Measurements from ENCODE around the gene VPS39. TPM values are rescaled to one million over a fixed set of nuclear protein-coding genes. Genes with fewer than 3 reads are reported as not detected.

VPS39 gene
- total and polyA plus RNA-seq, 2 of the 8 experiments (the other 6 are each of a cell fraction or from before 2014, with no cell fraction given) = 34.4 to 36.6 TPM

DNA sequence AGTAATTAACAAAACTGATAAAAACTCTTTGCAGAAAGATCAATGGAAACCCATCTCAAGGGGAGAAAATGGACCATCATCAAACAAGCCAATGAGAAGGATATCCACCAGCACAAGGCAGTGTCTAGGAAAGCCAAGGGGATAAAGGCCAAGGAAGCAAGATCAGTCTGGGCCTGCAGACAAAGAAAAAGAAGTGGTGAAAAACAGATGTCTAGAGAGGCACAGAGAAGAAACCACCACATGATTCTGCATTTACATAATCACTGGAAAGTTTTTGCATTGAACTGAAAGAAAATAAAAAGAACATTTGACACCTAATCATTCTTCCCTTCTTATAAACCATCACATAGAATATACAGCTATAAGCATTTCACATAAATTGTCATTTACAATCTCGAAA lies 23.0 kb upstream of the VPS39 start:
- Histone ChIP-seq H2BK5ac (ENCODE audit: low read depth, low read length) (no peak overlapping the region), H3K14ac (ENCODE audit: insufficient read length) (no peak overlapping the region), H3K4ac (replicated peaks; ENCODE audit: insufficient read length, low read depth, low read length) (no peak overlapping the region), H3K9ac (replicated peaks in 1 of 4; ENCODE audit: extremely low read depth in 1 of 4, low read depth in 3 of 4, low read length in 3 of 4) (no peak overlapping the region), H2AFZ (ENCODE audit: low read length) (no peak overlapping the region), H3K4me2 (ENCODE audit: insufficient read depth in 1 of 2, low read depth in 2 of 2, low read length in 2 of 2) (no peak overlapping the region), H3K4me3 (ENCODE audit: extremely low read depth in 1 of 4, insufficient read depth in 2 of 4, low read depth in 3 of 4, low read length in 4 of 4) (no peak overlapping the region), H2BK120ac (replicated peaks; ENCODE audit: low read depth, low read length) (no peak overlapping the region), H3K23me2 (ENCODE audit: low read depth, low read length) (no peaks in the 10 kb centered on the region; the same call in 1 of the 2 replicates), H3K27ac (ENCODE audit: low read depth, low read length) (no peak overlapping the region), H4K91ac (replicated peaks; ENCODE audit: insufficient read length, low read length) (no peak overlapping the region), H3K4me1 (replicated peaks in 1 of 4; ENCODE audit: control insufficient read depth in 3 of 4, insufficient read depth in 4 of 4, low read length in 3 of 4) (no peaks in the 10 kb centered on the region), H2BK12ac (ENCODE audit: low read depth, low read length) (no peak overlapping the region), H3K79me2 (ENCODE audit: control insufficient read depth in 1 of 2, insufficient read depth in 2 of 2, low read length in 2 of 2) (no peaks in the 10 kb centered on the region), H3K9me3 (ENCODE audit: insufficient read depth in 2 of 2, low read depth in 1 of 2, low read length in 1 of 2) (no peaks in the 10 kb centered on the region), H3K36me3 (ENCODE audit: control insufficient read depth in 2 of 4, insufficient read depth in 4 of 4, low read length in 3 of 4) (peaks cover 5 to 42% (median 17%) of the 10 kb centered on the region in 4 experiments; a peak in 7 of 8 replicates), H3K27me3 (replicated peaks in 1 of 4; ENCODE audit: control insufficient read depth in 3 of 4, extremely low read depth in 1 of 4, insufficient read depth in 3 of 4, low read length in 3 of 4) (no peaks in the 10 kb centered on the region), H2BK20ac (ENCODE audit: low read length) (no peak overlapping the region), H4K20me1 (replicated peaks in 1 of 2; ENCODE audit: control insufficient read depth in 1 of 2, insufficient read depth in 2 of 2, low read length in 2 of 2) (peaks cover 0 to 2% of the 10 kb centered on the region in 2 experiments), H4K8ac (ENCODE audit: extremely low read depth, insufficient read depth, low read length) (no peak overlapping the region), H3K79me1 (ENCODE audit: low read depth, low read length) (no peaks in the 10 kb centered on the region), H2BK15ac (ENCODE audit: low read length) (no peak overlapping the region), H3K56ac (replicated peaks; ENCODE audit: insufficient read length, low read depth, low read length) (no peak overlapping the region), H4K5ac (ENCODE audit: insufficient read length, low read depth, low read length) (no peak overlapping the region), H3K23ac (ENCODE audit: insufficient read length) (no peak overlapping the region), H3K18ac (ENCODE audit: extremely low read depth, low read length) (no peak overlapping the region), H2AK5ac (ENCODE audit: low read depth, low read length) (no peak overlapping the region)
- FAIRE-seq (no peak), DNase-seq (ENCODE audit: low read depth in 1 of 2, low spot score in 2 of 2) (no peak)
- ChIA-PET POLR2A (ENCODE audit: partially characterized antibody) (no interaction called here), CTCF (ENCODE audit: partially characterized antibody) (no interaction called here)
- 96% methylated on average over 1 of the region's 1 CpG; no CpG with 5 or more reads in 1 of the 2 experiments for WGBS, 2 experiments (ENCODE audit: extremely low coverage in 1 of 2, insufficient coverage in 1 of 2, insufficient read length in 1 of 2, insufficient replicate concordance in 2 of 2, low coverage in 1 of 2, low lambda C conversion rate in 2 of 2, missing lambda C conversion rate in 1 of 2)
- TF ChIP-seq, protein P1, sequence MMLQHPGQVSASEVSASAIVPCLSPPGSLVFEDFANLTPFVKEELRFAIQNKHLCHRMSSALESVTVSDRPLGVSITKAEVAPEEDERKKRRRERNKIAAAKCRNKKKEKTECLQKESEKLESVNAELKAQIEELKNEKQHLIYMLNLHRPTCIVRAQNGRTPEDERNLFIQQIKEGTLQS (IDR thresholded peaks at IDR 0.05; ENCODE audit: insufficient read depth, low read depth, low read length) = no peak
- no peak for TF ChIP-seq CBX8 (IDR thresholded peaks at IDR 0.05; ENCODE audit: borderline replicate concordance, low read depth, low read length)
